ENCODE data around the gene LGALS12.

DNA sequence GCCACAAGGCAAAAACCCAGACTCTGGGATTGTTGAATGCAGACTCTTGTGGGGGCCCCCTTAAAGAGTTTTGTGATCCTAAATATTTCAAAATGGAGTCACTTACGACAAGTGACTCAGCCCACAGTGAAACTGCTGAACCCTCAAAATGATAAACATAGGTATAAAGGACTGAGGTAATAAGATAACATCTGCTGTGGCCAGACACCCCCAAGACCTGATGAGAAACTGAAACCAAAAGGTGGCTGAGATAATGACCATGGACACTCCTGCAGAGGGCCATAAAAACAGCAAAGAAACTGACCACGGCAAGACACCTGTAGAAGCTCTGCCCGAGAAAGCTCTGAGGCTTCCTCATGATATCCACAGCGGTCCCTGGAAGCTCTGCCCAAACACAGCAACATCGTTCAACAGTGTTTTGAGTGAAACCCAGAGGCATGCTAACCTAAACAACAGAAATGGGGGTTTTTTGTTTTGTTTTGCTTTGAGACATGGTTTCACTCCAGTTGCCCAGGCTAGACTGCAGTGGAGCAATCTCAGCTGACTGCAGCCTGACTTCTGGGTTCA, 29.1 kb downstream of the LGALS12 start:
- TF ChIP-seq, protein P1, sequence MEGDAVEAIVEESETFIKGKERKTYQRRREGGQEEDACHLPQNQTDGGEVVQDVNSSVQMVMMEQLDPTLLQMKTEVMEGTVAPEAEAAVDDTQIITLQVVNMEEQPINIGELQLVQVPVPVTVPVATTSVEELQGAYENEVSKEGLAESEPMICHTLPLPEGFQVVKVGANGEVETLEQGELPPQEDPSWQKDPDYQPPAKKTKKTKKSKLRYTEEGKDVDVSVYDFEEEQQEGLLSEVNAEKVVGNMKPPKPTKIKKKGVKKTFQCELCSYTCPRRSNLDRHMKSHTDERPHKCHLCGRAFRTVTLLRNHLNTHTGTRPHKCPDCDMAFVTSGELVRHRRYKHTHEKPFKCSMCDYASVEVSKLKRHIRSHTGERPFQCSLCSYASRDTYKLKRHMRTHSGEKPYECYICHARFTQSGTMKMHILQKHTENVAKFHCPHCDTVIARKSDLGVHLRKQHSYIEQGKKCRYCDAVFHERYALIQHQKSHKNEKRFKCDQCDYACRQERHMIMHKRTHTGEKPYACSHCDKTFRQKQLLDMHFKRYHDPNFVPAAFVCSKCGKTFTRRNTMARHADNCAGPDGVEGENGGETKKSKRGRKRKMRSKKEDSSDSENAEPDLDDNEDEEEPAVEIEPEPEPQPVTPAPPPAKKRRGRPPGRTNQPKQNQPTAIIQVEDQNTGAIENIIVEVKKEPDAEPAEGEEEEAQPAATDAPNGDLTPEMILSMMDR (IDR thresholded peaks at IDR 0.05), result no peak
- no peak for TF ChIP-seq POLR2A (IDR thresholded peaks at IDR 0.05)

Data from gastroesophageal sphincter (tissue), 3 donors.